HG03432 (cell line): Measurements from ENCODE around the gene CIDEC.
"Not testable (repeated sequence)": the region's sequence is repeated elsewhere in the genome, so short reads cannot be mapped to it uniquely, and the experiment has no call there.

Source experiments
- ATAC-seq: cut with Tn5 transposase; IDR thresholded peaks from one replicate; pipeline ENCODE4 v1.9.1; 2021; ENCODE audit warnings: mild to moderate bottlenecking, moderate library complexity; ENCODE audit not compliant: unreplicated experiment

Gene CIDEC

GRCh38 chr3:9902372-9903237 lies 22.6 kb upstream of the CIDEC start, which contains the start of gene IL17RE:
TSS of gene IL17RE (plus strand) at chr3:9902848. CDS start at chr3:9902933, 85 bp downstream.
- no peak for ATAC-seq

GRCh38 chr3:9901967-9902366 lies 21.9 kb upstream of the CIDEC start:
- no peak for ATAC-seq

- ATAC-seq, result not testable (repeated sequence)
Measured at GRCh38 chr3:9900965-9901415, 20.9 kb upstream of the CIDEC start.

GRCh38 chr3:9899289-9899791 lies 19.3 kb upstream of the CIDEC start:
- ATAC-seq, result no peak

- no peak for ATAC-seq
Measured at GRCh38 chr3:9898467-9899241, 18.6 kb upstream of the CIDEC start.

- ATAC-seq, result peak; percentile 63
Measured at GRCh38 chr3:9897408-9898372, 17.6 kb upstream of the CIDEC start.

GRCh38 chr3:9896755-9897407 lies 16.8 kb upstream of the CIDEC start:
- not testable (repeated sequence) for ATAC-seq

- not testable (repeated sequence) for ATAC-seq
Measured at GRCh38 chr3:9895715-9896114, 15.7 kb upstream of the CIDEC start.

GRCh38 chr3:9893739-9894138 lies 13.7 kb upstream of the CIDEC start:
- no peak for ATAC-seq

GRCh38 chr3:9891072-9891622 lies 11.1 kb upstream of the CIDEC start:
- no peak for ATAC-seq

GRCh38 chr3:9890249-9891071 lies 10.4 kb upstream of the CIDEC start, which contains the start of gene JAGN1:
TSS of gene JAGN1 (plus strand) at chr3:9890610. CDS start at chr3:9890723, 113 bp downstream.
- ATAC-seq, result peak; percentile 85

- no peak for ATAC-seq
Measured at GRCh38 chr3:9889405-9889804, 9.4 kb upstream of the CIDEC start.

- no peak for ATAC-seq
Measured at GRCh38 chr3:9888540-9888939, 8.5 kb upstream of the CIDEC start.

- ATAC-seq, result no peak
Measured at GRCh38 chr3:9887480-9887879, 7.4 kb upstream of the CIDEC start.

- ATAC-seq, result no peak
Measured at GRCh38 chr3:9886328-9886727, 6.3 kb upstream of the CIDEC start.

GRCh38 chr3:9884555-9885165 lies 4.6 kb upstream of the CIDEC start:
- ATAC-seq, result no peak

GRCh38 chr3:9883706-9884554 lies 3.9 kb upstream of the CIDEC start:
- no peak for ATAC-seq
